ENCODE results near the gene KAT14. TPM values are rescaled to one million over a fixed set of nuclear protein-coding genes. Genes with fewer than 3 reads are reported as not detected.

Gene KAT14
- total RNA-seq, 6 experiments from 2014 or later, result 5.6 to 13.0 (median 7.9) TPM

- no peaks in the 10 kb centered on the region for H3K9me3 ChIP-seq
- intact Hi-C loops (cut with DNase I), result no loop called here
- DNase-seq (no peak), ATAC-seq (peak in 1 of 4 donors; percentile 36)
- TF ChIP-seq POLR2A (IDR thresholded peaks at IDR 0.05), result no peak
- H3K4me1 ChIP-seq, result no peaks in the 10 kb centered on the region
- WGBS (ENCODE audit: insufficient coverage, low coverage, low lambda C conversion rate, missing lambda C conversion rate), result 14% methylated on average over 1 of the region's 3 CpGs
- H3K27me3 ChIP-seq, result no peaks in the 10 kb centered on the region
- peaks cover 0 to 31% (median 9%) of the 10 kb centered on the region in 4 donors for H3K36me3 ChIP-seq
- H3K27ac ChIP-seq, result no peak overlapping the region
- no peak overlapping the region for H3K4me3 ChIP-seq
These were observed 27.9 kb downstream of the KAT14 start for GRCh38 chr20:18165553-18165952.

GRCh38 chr20:18166241-18166881 lies 28.7 kb downstream of the KAT14 start:
- Histone ChIP-seq H3K27me3 (no peaks in the 10 kb centered on the region), H3K4me3 (no peak overlapping the region), H3K4me1 (no peaks in the 10 kb centered on the region), H3K36me3 (peaks cover 0 to 25% (median 9%) of the 10 kb centered on the region in 4 donors), H3K9me3 (no peaks in the 10 kb centered on the region), H3K27ac (no peak overlapping the region)
- no peak for TF ChIP-seq POLR2A (IDR thresholded peaks at IDR 0.05)
- TF ChIP-seq CTCF (IDR thresholded peaks at IDR 0.05), result no peak
- ATAC-seq (no peak), DNase-seq (no peak)
- WGBS (ENCODE audit: insufficient coverage, low coverage, low lambda C conversion rate, missing lambda C conversion rate), result 70% methylated on average over 5 of the region's 5 CpGs
- intact Hi-C loops (cut with DNase I), result no loop called here

GRCh38 chr20:18166950-18167349 lies 29.3 kb downstream of the KAT14 start:
- Histone ChIP-seq H3K4me3 (no peak overlapping the region), H3K27ac (no peak overlapping the region), H3K4me1 (no peaks in the 10 kb centered on the region), H3K36me3 (peaks cover 0 to 19% (median 6%) of the 10 kb centered on the region in 4 donors), H3K27me3 (no peaks in the 10 kb centered on the region), H3K9me3 (no peaks in the 10 kb centered on the region)
- intact Hi-C loops (cut with DNase I), result no loop called here
- TF ChIP-seq CTCF (IDR thresholded peaks at IDR 0.05), result no peak
- no peak for DNase-seq
- ATAC-seq, result no peak
- 80% methylated on average over 1 of the region's 1 CpG for WGBS (ENCODE audit: insufficient coverage, low coverage, low lambda C conversion rate, missing lambda C conversion rate)

GRCh38 chr20:18172379-18172778 lies 34.7 kb downstream of the KAT14 start:
- H3K27me3 ChIP-seq, result no peaks in the 10 kb centered on the region
- no peak overlapping the region for H3K4me3 ChIP-seq
- intact Hi-C loops (cut with DNase I), result no loop called here
- H3K27ac ChIP-seq, result no peak overlapping the region
- 100% methylated on average over 2 of the region's 2 CpGs for WGBS (ENCODE audit: insufficient coverage, low coverage, low lambda C conversion rate, missing lambda C conversion rate)
- no peaks in the 10 kb centered on the region for H3K9me3 ChIP-seq
- H3K4me1 ChIP-seq, result no peaks in the 10 kb centered on the region
- DNase-seq, result no peak
- H3K36me3 ChIP-seq, result no peaks in the 10 kb centered on the region
- TF ChIP-seq CTCF (IDR thresholded peaks at IDR 0.05) (no peak), POLR2A (IDR thresholded peaks at IDR 0.05) (no peak)
- no peak for ATAC-seq

GRCh38 chr20:18174906-18175683 lies 37.4 kb downstream of the KAT14 start:
- ATAC-seq (no peak), DNase-seq (no peak)
- Histone ChIP-seq H3K4me1 (no peaks in the 10 kb centered on the region), H3K4me3 (no peak overlapping the region), H3K27ac (no peak overlapping the region), H3K9me3 (no peaks in the 10 kb centered on the region), H3K36me3 (no peaks in the 10 kb centered on the region), H3K27me3 (no peaks in the 10 kb centered on the region)
- WGBS (ENCODE audit: insufficient coverage, low coverage, low lambda C conversion rate, missing lambda C conversion rate), result 89% methylated on average over 12 of the region's 14 CpGs
- intact Hi-C loops (cut with DNase I), result no loop called here
- TF ChIP-seq CTCF (IDR thresholded peaks at IDR 0.05) (no peak), POLR2A (IDR thresholded peaks at IDR 0.05) (no peak)

All from right lobe of liver (tissue), 6 donors.